Transverse colon (tissue), 4 donors: ENCODE measurements around the gene TMEM158. TPM values are rescaled to one million over a fixed set of nuclear protein-coding genes. Genes with fewer than 3 reads are reported as not detected.
A peak's percentile ranks its signal among the peaks of the same experiment; 100 is the strongest.

Experiments used
- DNase-seq: peaks from one replicate; pipeline ENCODE4 v3.0.0-alpha.2; 2019
- H3K27ac ChIP-seq, 4 donors: fragments of 200-600 bp; sonication (generic); 2 replicates each; pipeline ENCODE4 v1.5.1; 2016 to 2018; ENCODE audit warnings: inconsistent platforms in 4 of 4
- H3K27me3 ChIP-seq: fragments of 200-600 bp; sonication (generic); 2 replicates; pipeline ENCODE4 v1.5.1; 2017; ENCODE audit warnings: inconsistent platforms
- H3K36me3 ChIP-seq, 4 donors: fragments of 200-600 bp; sonication (generic); 2 replicates each; pipeline ENCODE4 v1.5.1; 2017 to 2019; ENCODE audit warnings: inconsistent platforms in 4 of 4
- H3K4me1 ChIP-seq, 4 donors: fragments of 200-600 bp; sonication (generic); 2 replicates each; pipeline ENCODE4 v1.5.1; 2017 to 2020; ENCODE audit warnings: inconsistent platforms in 4 of 4
- H3K4me3 ChIP-seq, 4 donors: fragments of 200-600 bp; sonication (generic); 1 replicate in 1 of 4; 2 replicates in 3 of 4; pipeline versions ENCODE4 v1.5.1 to v1.6.1; 2017 to 2019; ENCODE audit warnings: inconsistent platforms in 4 of 4
- H3K9me3 ChIP-seq, 2 donors: fragments of 200-600 bp; sonication (generic); 2 replicates each; pipeline ENCODE4 v1.5.1; 2017 to 2019; ENCODE audit warnings: inconsistent platforms in 2 of 2
- CTCF ChIP-seq, 5 experiments: fragments of 200-600 bp in 3 of 5; fragments of 450-650 bp in 2 of 5; sonication (generic) in 3 of 5; IDR thresholded peaks; 1 replicate in 2 of 5; 2 replicates in 3 of 5; pipeline ENCODE4 v1.5.1; 2016 to 2017; ENCODE audit warnings: antibody characterized with exemption in 5 of 5, inconsistent platforms in 3 of 5, mild to moderate bottlenecking in 2 of 5, moderate library complexity in 1 of 5
- EP300 ChIP-seq: sonication (generic); formaldehyde crosslinking; IDR thresholded peaks from one replicate; pipeline ENCODE4 v1.6.1; 2017; ENCODE audit warnings: antibody characterized with exemption, low read depth
- POLR2A ChIP-seq: fragments of 450-650 bp; IDR thresholded peaks from one replicate; pipeline ENCODE4 v1.6.1; 2016; ENCODE audit warnings: antibody characterized with exemption, mild to moderate bottlenecking, moderate library complexity
- POLR2AphosphoS5 ChIP-seq, 3 donors: sonication (generic); formaldehyde crosslinking; IDR thresholded peaks; one replicate each; pipeline ENCODE4 v1.6.1; 2016; ENCODE audit warnings: antibody characterized with exemption in 3 of 3
- WGBS, 2 donors: methylation state at CpG; one replicate each; pipeline ENCODE4 v1.1.5; 2018; ENCODE audit warnings: low coverage in 1 of 2; 5-methylcytosine and 5-hydroxymethylcytosine counted together
- in situ Hi-C, 4 donors: fragments of 200-750 bp; cut with MboI; loops; one replicate each; pipeline versions ENCODE4 v1.15.0 to v1.15.1; 2017; ENCODE audit warnings: low sequenced_read_pairs in 3 of 4, low pct_ligation_motif_present in 1 of 4, low pct_unique_long_range_greater_than_20kb in 1 of 4
- intact Hi-C: fragments of 100-400 bp; cut with DNase I; formaldehyde crosslinking; loops from one replicate; pipeline ENCODE4 v1.15.1; 2023; ENCODE audit warnings: low total_unique reads
- total RNA-seq, 4 donors: library from RNA; depleted of rRNA; stranded (reverse); fragments of >200 nt; gene quantifications; one replicate each; pipeline ENCODE4 v1.1.0, GENCODE V29; 2016

TMEM158 gene
- total RNA-seq, 4 donors from 2014 or later: 0.82 to 23.9 (median 1.7) TPM; not detected in 1

DNA sequence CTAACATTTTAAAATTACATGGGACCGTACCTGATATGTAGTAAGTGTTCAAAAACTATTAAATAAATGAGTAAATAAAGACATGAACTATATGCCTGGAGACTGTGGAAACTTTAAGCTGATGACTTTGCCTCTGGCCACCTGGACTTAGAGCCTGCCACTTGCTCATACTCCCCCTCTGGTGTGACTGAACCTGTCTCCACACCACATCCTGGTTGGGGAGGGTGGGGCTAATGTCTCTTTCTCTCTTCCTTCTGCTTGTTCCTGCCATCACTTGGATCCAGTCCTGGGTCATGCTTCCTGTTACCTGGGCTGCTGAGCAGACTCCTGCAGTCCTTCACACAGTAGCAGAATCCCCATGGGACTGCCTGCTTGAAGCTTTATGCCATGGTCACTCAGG, 8.2 kb upstream of the TMEM158 start:
- in situ Hi-C loops (no loop called here), intact Hi-C loops (no loop called here)
- WGBS, 2 donors: 95% methylated on average over 1 of the region's 1 CpG; no CpG with 5 or more reads in 1 of the 2 donors
- no peaks in the 10 kb centered on the region for H3K4me1 ChIP-seq
- H3K27me3 ChIP-seq: peaks cover 6% of the 10 kb centered on the region
- H3K4me3 ChIP-seq: no peak overlapping the region
- no peaks in the 10 kb centered on the region for H3K9me3 ChIP-seq
- H3K27ac ChIP-seq: no peak overlapping the region
- no peaks in the 10 kb centered on the region for H3K36me3 ChIP-seq
- TF ChIP-seq POLR2AphosphoS5 (IDR thresholded peaks at IDR 0.05) (no peak), CTCF (IDR thresholded peaks at IDR 0.05) (no peak), POLR2A (no peak), EP300 (no peak)
- no peak for DNase-seq

- in situ Hi-C loops (no loop called here), intact Hi-C loops (no loop called here)
- H3K27ac ChIP-seq: no peak overlapping the region
Observed at GRCh38 chr3:45232521-45232920, 6.4 kb upstream of the TMEM158 start.

DNA sequence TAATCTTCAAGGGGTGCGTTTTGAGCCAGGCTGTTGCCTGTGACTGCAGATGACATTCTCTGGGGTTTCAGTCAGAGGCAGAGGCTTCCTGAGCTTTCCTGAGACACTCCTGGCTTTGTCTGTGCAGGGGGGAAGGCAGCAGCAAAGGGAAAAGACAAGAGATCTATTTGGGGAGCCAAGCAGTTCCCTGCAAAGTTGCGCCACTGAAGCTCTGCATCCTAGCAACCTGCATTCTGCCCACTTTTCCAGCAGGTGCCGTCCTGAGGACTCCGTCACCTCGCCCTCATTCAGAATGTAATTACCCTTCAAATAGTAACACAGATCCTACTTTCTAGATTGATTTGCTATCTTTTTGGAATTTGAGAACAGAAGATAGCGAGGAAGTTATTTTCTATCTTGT, 1.9 kb upstream of the TMEM158 start:
- H3K4me1 ChIP-seq: peaks cover 0 to 17% (median 9%) of the 10 kb centered on the region in 4 donors
- no peaks in the 10 kb centered on the region for H3K36me3 ChIP-seq
- no peak overlapping the region for H3K4me3 ChIP-seq
- WGBS, 2 donors: 34 to 69% methylated on average over 5 to 6 of the region's 6 CpGs
- DNase-seq: no peak
- intact Hi-C loops: no loop called here
- peaks cover 55% of the 10 kb centered on the region for H3K27me3 ChIP-seq
- in situ Hi-C loops: loop anchor here in 2 of 4 donors (10.0 kb wide), 2 partner anchors 267 to 277 kb away; no protein-coding TSS in a partner anchor
- H3K9me3 ChIP-seq: no peaks in the 10 kb centered on the region
- TF ChIP-seq POLR2A: no peak
- TF ChIP-seq CTCF (IDR thresholded peaks at IDR 0.05): peak in 2 of 5 experiments; percentile 3 to 22
- no peak overlapping the region for H3K27ac ChIP-seq

More at GRCh38 chr3:45232521-45232920, 6.4 kb upstream of the TMEM158 start:
- Histone ChIP-seq H3K27me3 (peaks cover 23% of the 10 kb centered on the region), H3K9me3 (no peaks in the 10 kb centered on the region), H3K4me1 (peaks cover 0 to 1% (median 0%) of the 10 kb centered on the region in 4 donors), H3K4me3 (no peak overlapping the region), H3K36me3 (no peaks in the 10 kb centered on the region)
- DNase-seq: no peak
- TF ChIP-seq POLR2A: no peak

DNA sequence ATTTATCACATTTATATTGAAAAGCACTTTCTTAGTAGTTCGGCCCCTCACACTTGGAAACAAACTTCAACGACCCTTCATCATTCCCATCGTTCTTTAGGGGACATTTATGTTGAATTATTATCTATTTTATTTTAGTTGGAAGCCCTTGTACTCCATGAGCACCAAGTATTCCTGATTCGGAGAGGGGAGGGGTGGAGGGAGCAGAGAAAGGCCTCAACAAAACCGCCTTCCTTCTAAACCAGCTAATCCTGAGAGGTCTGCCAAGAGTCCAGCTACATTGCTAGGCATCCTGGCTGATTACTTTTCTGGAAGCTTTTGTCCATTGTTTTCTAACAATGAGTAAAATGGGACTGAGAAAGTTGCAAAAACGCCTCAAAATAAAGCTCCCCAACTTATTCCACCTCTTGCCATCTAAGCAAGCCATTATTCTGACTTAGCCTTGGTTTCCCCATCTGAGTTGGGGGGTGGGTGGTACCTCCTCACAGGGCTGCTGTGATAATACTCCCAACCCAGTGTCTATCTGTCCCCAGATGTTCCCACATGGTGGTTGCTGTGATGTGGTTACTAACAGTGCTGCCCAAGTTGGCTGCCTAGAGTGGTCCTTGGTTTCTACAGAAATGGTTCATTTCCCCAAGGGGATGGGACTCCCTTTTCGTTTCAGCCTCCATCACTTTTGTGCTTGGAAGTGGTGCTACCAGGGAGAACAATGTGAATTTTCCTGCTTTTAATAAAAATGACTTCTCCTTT, 1.2 kb upstream of the TMEM158 start:
- TF ChIP-seq POLR2A: no peak
- TF ChIP-seq POLR2AphosphoS5 (IDR thresholded peaks at IDR 0.05): no peak
- TF ChIP-seq EP300: no peak
- TF ChIP-seq CTCF (IDR thresholded peaks at IDR 0.05): no peak
- intact Hi-C loops: no loop called here
- Histone ChIP-seq H3K27me3 (peaks cover 60% of the 10 kb centered on the region), H3K4me3 (no peak overlapping the region), H3K27ac (peak overlapping the region in 3 of 4 donors; percentile 56 to 68 (median 59)), H3K4me1 (peaks cover 0 to 17% (median 9%) of the 10 kb centered on the region in 4 donors), H3K9me3 (no peaks in the 10 kb centered on the region), H3K36me3 (no peaks in the 10 kb centered on the region)
- 56 to 69% methylated on average over 3 to 7 of the region's 7 CpGs for WGBS, 2 donors
- in situ Hi-C loops: loop anchor here in 2 of 4 donors (10.0 kb wide), 2 partner anchors 268 to 278 kb away; no protein-coding TSS in a partner anchor
- no peak for DNase-seq
